ENCODE measurements around the gene NIFK. TPM values are rescaled to one million over a fixed set of nuclear protein-coding genes. Genes with fewer than 3 reads are reported as not detected.

NIFK gene
- 10 to 100 TPM; 72.6 to 80.5 TPM for total RNA-seq

GRCh38 chr2:121736462-121737336 lies at the start of gene NIFK:
Gene NIFK (minus strand): TSS chr2:121736875. CDS start chr2:121736850, 25 bp downstream.

DNA sequence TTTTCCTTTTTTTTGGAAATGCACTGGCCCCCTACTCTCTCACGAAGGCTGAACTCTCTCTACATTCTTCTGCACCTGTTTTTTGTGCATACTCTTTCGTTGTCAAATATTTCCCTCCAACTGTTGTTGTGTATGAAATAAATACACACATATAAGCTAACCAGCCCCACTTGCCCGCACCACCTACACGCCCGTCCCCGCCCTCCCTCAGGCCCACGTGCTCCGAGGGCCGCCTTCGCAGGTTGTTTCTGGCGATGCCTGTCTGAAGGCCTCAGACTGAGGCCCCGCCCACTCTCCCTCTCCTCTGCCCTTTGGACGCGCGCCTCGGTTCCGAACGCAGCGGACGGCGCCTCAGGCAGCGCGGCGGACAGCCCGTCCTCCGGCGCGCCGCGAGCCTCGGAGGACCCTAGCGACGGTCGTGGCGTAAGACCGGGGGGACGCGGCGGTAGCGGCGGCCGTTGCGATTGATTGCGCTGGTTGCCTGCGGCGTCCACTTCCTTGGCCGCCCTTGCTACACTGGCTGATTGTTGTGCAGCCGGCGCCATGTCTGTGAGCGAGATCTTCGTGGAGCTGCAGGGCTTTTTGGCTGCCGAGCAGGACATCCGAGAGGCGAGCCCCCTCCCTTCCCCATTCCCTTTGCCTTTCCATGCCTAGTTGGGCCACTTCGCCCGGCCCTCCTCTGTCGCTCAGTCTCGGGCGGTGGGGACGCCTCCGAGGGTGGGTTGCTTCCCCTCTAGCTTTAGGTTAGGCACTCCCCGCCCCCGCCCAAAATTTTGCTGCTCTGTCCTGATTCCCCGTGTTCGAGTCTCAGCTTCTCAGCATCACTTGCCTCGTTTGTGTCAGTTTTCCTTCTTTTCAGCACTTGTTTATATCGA lies 18.8 kb upstream of the NIFK start, which contains the start of gene TSN:
TSS of gene TSN (plus strand) at position 415 of the 875 bp plus-strand sequence. CDS start at position 544, 129 bp downstream.

Other genes with a start within 250 kb of the NIFK start
- not detected for gene RNU4ATAC, start 206.0 kb downstream of the NIFK start, total RNA-seq
- 10 to 100 TPM; 46.9 to 50.1 TPM for gene CLASP1, start 87.4 kb downstream of the NIFK start, total RNA-seq
- 10 to 100 TPM; 55.4 to 56.2 TPM for gene TSN, start 18.8 kb upstream of the NIFK start, total RNA-seq